NCI-H2029 treated with DMSO at 0.1 percent for 48 hours (cell line): ENCODE results near the gene CPSF4.
A peak's percentile ranks its signal among the peaks of the same experiment; 100 is the strongest.
"Not testable (repeated sequence)": the region's sequence is repeated elsewhere in the genome, so short reads cannot be mapped to it uniquely, and the experiment has no call there.

Experiments used
- DNase-seq: peaks from one replicate; lab custom pipeline; 2025; lab: John Stamatoyannopoulos, UW

The CPSF4 gene

DNA sequence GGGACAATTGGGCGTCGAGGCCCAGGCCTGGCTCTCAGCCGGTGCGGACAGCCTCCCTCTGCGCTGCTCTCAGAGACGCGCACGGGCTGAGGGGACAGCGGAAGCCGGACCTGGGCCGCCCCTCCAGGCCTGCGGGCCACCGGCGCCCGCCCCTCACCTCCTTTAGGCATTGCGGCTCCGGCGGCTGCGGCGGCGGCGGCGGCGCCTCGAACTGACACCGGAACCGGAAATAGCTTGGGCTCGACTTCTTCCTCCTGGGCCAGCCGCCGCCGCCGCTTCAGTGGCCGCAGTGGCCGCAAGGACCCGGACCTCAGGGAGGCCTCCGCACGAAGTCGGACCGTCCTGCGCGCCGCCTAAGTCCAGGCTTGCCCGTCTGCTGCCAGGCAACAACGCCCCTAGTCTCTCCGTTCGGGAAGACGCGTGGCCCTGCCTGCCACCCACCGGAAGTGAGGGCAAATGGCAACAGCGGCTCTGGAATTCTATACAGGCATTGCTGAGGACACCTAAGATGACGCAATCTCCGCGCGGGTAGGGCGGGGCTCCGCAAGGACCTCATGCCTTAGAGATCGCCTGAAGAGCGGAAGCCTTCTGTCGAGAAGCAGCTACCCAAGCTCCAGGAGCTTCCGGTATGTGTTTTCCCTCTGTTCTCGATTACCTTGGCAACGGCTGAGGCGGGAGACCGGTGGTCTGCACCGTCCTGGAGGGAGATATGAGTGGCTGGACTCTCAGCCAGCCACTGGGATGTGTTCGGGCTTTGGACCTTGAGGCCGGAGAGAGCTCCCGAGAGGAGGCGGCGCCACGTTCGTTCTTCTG, 30.2 kb upstream of the CPSF4 start, which contains the start of the genes BUD31 and PDAP1:
Gene BUD31 (plus strand): TSS at position 591 of the 813 bp plus-strand sequence. CDS start 2,124 bp downstream, outside the sequence.
Gene PDAP1 (minus strand): TSS at position 219 of the 813 bp plus-strand sequence. CDS start 49 bp downstream, at position 170.
- peak; percentile 85 for DNase-seq

GRCh38 chr7:99409192-99409572, 29.6 kb upstream of the CPSF4 start:
- DNase-seq, result no peak

GRCh38 chr7:99409806-99410205, 28.9 kb upstream of the CPSF4 start:
- DNase-seq, result no peak

GRCh38 chr7:99410635-99411034, 28.1 kb upstream of the CPSF4 start:
- no peak for DNase-seq

DNA sequence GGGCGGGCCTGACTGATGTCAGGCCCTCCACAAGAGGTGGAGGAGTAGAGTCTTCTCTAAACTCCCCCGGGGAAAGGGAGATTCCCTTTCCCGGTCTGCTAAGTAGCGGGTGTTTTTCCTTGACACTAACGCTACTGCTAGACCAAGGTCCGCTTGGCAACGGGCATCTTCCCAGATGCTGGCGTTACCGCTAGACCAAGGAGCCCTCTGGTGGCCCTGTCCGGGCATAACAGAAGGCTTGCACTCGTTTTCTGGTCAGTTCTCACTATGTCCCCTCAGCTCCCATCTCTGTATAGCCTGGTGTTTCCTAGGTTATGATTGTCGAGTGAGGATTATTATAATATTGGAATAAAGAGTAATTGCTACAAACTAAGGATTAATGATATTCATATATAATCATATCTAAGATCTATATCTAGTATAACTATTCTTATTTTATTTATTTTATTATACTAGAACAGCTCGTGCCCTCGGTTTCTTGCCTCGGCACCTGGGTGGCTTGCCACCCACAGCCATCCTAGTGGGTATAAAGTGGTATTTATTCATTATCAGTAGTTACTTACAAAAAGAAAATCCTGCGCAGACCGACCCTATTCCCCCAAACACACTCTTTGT, 23.1 kb upstream of the CPSF4 start:
- peak; percentile 6 for DNase-seq

DNA sequence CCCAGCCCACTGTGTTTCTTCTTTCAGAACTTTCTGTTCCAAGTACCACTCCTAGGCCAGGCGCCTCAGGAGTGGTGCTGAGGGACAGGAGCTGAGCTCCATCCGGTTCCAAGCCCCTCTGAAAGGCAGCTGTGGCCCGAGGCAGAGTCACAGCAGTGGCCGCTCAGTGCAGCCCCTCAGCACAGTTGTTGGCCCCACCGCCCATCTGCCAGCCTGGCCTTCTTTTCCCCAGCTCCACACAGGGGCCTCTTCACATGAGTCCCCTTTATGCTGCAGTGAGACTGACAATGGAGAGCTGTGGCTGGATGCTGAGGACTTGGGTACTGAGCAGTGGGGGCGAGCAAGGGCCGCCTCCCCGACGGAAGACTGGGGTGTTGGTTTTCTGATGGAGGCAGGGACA, 20.5 kb upstream of the CPSF4 start:
- DNase-seq, result no peak

GRCh38 chr7:99419323-99420021, 19.3 kb upstream of the CPSF4 start:
- DNase-seq, result no peak

- no peak for DNase-seq
Measured at GRCh38 chr7:99420213-99420612, 18.5 kb upstream of the CPSF4 start.

DNA sequence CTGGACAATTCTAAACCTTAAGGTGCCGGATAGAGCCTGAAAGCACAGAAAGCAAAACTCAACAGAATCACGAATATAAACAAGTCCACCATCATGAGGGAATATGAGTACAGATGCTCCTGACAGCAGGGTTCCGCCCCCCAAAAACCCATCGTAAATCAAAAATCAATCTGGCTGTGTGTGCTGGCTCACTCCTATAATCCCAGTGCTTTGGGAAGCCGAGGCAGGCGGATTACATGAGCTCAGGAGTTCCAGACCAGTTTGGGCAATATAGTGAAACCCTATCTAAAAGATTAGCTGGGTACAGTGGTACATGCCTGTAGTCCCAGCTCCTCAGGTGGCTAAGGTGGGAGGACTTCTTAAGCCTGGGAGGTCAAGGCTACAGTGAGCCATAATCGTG, 17.8 kb upstream of the CPSF4 start:
- no peak for DNase-seq

DNA sequence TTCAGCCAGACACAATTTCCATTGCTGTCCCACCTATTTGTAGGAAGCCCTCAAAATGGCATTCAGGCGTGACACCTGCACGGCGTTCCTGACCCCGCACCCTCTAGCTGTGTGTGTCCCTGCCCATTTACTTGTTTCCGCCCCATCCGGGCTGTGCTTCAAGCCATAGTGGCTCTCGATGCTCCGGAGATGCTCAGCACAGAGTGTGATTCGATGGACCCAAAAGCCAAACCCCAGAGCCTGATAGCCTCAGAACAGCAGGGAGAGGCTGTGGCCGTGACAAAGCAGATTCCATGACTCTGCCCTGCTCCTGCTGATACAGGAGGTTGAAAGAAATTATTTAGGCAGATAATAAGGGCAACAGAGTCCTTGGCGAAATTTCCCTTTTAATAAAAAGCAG, 16.6 kb upstream of the CPSF4 start:
- no peak for DNase-seq

DNA sequence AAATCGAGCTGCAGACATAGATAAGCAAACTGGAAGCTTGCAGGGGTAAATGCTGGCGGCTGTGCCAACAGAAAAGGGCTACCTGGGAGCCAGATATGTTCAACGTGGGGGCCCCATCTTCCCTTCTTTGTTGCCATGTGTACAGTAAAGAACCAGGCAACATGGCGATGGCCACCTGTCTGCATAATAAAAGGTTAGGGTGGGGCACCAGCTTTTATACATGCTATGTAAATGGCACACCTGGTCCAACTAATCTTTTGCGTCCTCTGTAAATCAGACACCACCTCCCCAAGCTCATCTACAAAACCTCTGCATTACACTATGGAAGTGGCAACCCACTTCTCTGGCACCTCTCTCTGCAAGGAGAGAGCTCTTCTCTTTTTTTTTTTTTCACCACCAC, 16.1 kb upstream of the CPSF4 start:
- DNase-seq, result no peak

GRCh38 chr7:99424932-99425730, 13.6 kb upstream of the CPSF4 start:
- DNase-seq, result no peak

GRCh38 chr7:99428972-99429566, 9.7 kb upstream of the CPSF4 start:
- no peak for DNase-seq

- DNase-seq, result no peak
Measured at GRCh38 chr7:99429756-99430155, 9.0 kb upstream of the CPSF4 start.

- DNase-seq, result not testable (repeated sequence)
Measured at GRCh38 chr7:99431756-99432540, 6.8 kb upstream of the CPSF4 start.

DNA sequence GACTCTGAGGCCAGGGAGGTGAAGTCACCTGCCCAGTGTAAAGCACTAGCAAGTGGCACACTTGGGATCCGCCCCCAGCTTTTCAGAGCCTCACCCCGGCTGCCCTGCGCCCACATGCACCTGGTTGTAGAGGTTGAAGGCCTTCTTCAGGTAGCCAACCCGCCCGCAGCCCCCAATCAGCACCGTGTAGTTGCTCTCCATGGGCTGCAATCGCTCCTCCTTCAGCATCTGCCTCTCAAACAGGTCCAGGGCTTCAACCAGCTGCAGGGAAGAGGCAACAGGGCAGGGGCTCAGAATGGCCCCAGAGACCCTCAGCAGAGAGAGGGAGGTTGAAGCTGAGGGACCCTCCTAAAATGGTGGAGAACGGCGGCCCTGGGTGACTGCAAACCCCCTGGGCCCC, 5.6 kb upstream of the CPSF4 start:
- no peak for DNase-seq

- no peak for DNase-seq
Measured at GRCh38 chr7:99437946-99438572, 684 bp upstream of the CPSF4 start.

DNA sequence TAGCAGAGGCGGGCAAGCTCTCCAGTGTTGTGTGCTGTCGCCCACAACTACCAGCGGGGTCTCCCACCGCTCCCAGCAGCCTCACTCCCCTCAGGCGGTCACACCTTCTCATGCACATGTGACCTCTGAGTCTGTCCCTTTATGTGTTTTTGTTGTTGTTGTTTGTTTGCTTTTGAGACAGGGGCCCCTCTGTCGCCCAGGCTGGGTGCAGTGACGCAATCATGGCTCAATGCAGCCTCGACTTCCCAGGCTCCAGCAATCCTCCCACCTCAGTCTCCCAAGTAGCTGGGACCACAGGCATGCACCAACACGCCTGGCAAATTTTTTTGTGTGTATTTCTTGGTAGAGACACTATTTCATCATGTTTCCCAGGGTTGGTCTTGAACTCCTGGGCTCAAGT, 1.5 kb downstream of the CPSF4 start:
- DNase-seq, result no peak

GRCh38 chr7:99446096-99446495, 7.4 kb downstream of the CPSF4 start:
- no peak for DNase-seq

DNA sequence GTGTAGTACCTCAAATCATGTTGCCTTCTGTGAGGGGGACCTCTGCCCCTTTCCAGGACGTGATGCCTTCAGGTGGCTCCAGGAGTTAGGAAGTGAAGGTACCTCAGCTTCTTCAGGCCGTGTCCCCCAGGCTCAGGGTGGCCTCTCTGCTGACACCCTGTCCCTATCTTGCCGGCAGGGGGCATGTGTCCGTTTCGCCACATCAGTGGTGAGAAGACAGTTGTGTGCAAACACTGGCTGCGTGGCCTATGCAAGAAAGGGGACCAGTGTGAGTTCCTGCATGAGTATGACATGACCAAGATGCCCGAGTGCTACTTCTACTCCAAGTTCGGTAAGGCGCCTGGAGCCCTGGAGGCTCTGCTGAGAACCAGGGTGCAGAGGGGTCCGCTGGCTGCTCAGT, 9.2 kb downstream of the CPSF4 start:
- DNase-seq, result no peak
